ENCODE data around the gene TMED9.
"Not testable (repeated sequence)": the region's sequence is repeated elsewhere in the genome, so short reads cannot be mapped to it uniquely, and the experiment has no call there.

Gene TMED9

DNA sequence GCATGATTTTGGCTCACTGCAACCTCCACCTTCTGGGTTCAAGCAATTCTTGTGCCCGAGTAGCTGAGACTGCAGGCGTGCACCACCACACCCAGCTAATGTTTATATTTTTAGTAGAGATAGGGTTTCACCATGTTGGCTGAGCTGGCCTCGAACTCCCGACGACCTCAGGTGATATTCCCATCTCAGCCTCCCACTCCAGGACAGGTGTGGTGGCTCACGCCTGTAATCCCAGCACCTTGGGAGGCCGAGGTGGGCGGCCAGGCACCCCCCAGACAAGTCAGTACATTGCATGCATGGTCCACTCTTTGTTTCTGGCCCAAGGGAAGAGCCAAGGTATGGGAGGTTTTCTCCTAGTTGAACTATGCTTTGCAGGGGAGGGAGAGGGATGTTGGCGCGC is 32.2 kb downstream of the TMED9 start:
- DNase-seq, H3K9me3 Mint-ChIP-seq, H3K4me1 Mint-ChIP-seq, H3K4me3 Mint-ChIP-seq, H3K27me3 Mint-ChIP-seq, H3K27ac Mint-ChIP-seq, CTCF ChIA-PET: not testable (repeated sequence)
- H3K36me3 Mint-ChIP-seq, result peaks cover 49% of the 10 kb centered on the region

DNA sequence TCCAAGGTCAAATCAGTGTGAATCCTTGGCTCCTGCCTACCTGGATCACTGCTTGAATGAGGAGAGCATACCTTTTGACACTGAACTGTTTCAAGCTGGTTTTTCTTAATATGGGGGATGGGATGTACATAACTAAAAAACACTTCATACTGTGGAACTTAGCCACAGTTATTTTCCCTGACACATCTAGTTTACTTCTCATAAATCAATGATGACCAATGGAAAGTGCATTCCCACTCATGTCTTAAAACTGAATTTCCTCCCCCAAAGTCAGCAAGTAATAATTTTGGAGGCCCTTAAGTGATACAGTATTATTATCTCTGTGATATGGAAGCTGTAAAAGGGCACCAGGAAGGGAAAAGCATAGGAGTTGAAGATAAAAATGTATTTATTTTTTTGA is 38.2 kb downstream of the TMED9 start:
- peaks cover 20% of the 10 kb centered on the region for H3K36me3 Mint-ChIP-seq
- H3K4me3 Mint-ChIP-seq, DNase-seq, H3K27ac Mint-ChIP-seq, H3K27me3 Mint-ChIP-seq, CTCF ChIA-PET, H3K4me1 Mint-ChIP-seq, H3K9me3 Mint-ChIP-seq: not testable (repeated sequence)

DNA sequence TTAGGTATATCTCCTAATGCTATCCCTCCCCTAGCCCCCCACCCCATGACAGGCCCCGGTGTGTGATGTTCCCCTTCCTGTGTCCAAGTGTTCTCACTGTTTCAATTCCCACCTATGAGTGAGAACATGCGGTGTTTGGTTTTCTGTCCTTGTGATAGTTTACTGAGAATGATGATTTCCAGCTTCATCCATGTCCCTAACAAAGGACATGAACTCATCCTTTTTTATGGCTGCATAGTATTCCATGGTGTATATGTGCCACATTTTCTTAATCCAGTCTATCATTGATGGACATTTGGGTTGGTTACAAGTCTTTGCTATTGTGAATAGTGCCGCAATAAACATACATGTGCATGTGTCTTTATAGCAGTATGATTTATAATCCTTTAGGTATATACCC is 42.9 kb downstream of the TMED9 start:
- Mint-ChIP-seq H3K9me3 (peaks cover 20% of the 10 kb centered on the region), H3K36me3 (peaks cover 23% of the 10 kb centered on the region)
- H3K27ac Mint-ChIP-seq, H3K27me3 Mint-ChIP-seq, H3K4me1 Mint-ChIP-seq, CTCF ChIA-PET, DNase-seq, H3K4me3 Mint-ChIP-seq: not testable (repeated sequence)

DNA sequence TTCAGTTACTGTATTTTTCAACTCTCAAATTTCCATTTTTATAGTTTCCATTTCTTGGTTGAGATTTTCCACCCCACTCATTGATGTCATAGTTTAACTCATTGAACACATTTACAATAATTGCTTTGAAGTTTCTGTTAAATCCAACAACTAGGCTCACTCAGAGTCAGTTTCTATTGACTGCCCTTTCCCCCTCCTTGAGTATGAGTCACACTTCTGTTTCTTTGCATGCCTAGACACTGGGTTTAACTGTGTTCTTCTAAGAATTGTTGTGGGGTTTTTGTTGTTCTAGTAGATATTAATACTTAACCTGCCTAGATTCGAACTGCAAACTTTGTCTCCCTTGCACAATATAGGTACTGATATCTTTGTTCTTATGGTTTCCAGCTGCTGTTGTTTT is 53.5 kb downstream of the TMED9 start:
- H3K27me3 Mint-ChIP-seq, H3K27ac Mint-ChIP-seq, DNase-seq, CTCF ChIA-PET, H3K4me3 Mint-ChIP-seq, H3K4me1 Mint-ChIP-seq, H3K9me3 Mint-ChIP-seq: not testable (repeated sequence)
- peaks cover 27% of the 10 kb centered on the region for H3K36me3 Mint-ChIP-seq
